Measurements from ENCODE around the gene DHX15. TPM values are rescaled to one million over a fixed set of nuclear protein-coding genes. Genes with fewer than 3 reads are reported as not detected.

DHX15 gene
- total RNA-seq, 4 donors from 2014 or later = 86.8 to 113 (median 94.4) TPM

DNA sequence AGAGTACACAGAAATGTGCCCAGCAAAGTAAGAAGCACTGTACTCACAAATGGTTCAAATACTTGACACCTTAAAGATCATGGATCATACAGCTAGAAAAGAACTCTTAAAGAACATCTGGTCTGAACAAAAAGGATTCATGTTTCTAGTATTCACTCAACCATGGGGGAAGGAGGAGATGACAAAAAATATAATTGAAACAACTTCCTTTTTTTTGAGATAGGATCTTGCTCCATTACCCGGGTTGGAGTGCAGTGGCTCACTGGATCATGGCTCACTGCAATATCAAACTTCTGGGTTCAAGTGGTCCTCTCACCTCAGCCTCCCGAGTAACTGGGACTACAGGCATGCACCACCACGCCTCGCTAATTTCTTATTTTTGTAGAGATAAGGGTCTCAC is 6.0 kb downstream of the DHX15 start:
- TF ChIP-seq POLR2AphosphoS5 (IDR thresholded peaks at IDR 0.05) = no peak
- TF ChIP-seq POLR2A (IDR thresholded peaks at IDR 0.05; ENCODE audit: low read depth) = no peak
- TF ChIP-seq, protein P1, sequence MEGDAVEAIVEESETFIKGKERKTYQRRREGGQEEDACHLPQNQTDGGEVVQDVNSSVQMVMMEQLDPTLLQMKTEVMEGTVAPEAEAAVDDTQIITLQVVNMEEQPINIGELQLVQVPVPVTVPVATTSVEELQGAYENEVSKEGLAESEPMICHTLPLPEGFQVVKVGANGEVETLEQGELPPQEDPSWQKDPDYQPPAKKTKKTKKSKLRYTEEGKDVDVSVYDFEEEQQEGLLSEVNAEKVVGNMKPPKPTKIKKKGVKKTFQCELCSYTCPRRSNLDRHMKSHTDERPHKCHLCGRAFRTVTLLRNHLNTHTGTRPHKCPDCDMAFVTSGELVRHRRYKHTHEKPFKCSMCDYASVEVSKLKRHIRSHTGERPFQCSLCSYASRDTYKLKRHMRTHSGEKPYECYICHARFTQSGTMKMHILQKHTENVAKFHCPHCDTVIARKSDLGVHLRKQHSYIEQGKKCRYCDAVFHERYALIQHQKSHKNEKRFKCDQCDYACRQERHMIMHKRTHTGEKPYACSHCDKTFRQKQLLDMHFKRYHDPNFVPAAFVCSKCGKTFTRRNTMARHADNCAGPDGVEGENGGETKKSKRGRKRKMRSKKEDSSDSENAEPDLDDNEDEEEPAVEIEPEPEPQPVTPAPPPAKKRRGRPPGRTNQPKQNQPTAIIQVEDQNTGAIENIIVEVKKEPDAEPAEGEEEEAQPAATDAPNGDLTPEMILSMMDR (IDR thresholded peaks at IDR 0.05) = no peak
- no peak for TF ChIP-seq EP300 (IDR thresholded peaks at IDR 0.05)
- intact Hi-C loops (cut with DNase I) = no loop called here
- 85% methylated on average over 4 of the region's 4 CpGs for WGBS
- Histone ChIP-seq H3K36me3 (peaks cover 14 to 32% (median 23%) of the 10 kb centered on the region in 4 donors), H3K9me3 (no peaks in the 10 kb centered on the region), H3K4me3 (no peak overlapping the region), H3K4me1 (peaks cover 54 to 96% (median 71%) of the 10 kb centered on the region in 4 donors), H3K27ac (replicated peaks in 1 of 4) (peak overlapping the region in 3 of 4 donors; percentile 3 to 31 (median 28)), H3K27me3 (no peaks in the 10 kb centered on the region)
- no peak for DNase-seq (ENCODE audit: extremely low spot score)

DNA sequence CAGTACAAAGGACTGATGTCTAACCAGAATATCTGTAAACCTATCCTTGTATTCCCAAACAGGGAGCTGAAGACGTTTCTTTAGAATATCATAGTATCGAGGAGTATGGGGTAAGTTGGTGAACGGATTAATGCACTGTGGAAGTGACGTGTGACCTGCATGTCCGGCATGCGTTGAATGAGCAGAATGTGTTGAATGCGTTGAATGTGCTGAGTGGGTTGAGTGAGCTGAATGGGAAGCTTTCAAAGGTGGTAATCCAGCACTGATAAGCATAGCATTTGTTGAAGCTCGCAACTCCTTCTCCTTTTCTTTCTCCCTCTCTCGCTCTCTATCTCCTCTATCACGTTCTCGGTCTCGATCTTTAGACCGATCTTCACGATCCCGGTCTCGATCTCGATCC is 8.1 kb downstream of the DHX15 start:
- intact Hi-C loops (cut with DNase I) = no loop called here
- no peaks in the 10 kb centered on the region for H3K9me3 ChIP-seq
- peaks cover 47 to 94% (median 62%) of the 10 kb centered on the region in 4 donors for H3K4me1 ChIP-seq
- WGBS = 94% methylated on average over 17 of the region's 17 CpGs
- H3K27ac ChIP-seq (replicated peaks in 1 of 4) = no peak overlapping the region
- H3K4me3 ChIP-seq = no peak overlapping the region
- H3K36me3 ChIP-seq = peaks cover 15 to 50% (median 33%) of the 10 kb centered on the region in 4 donors
- DNase-seq (ENCODE audit: extremely low spot score) = no peak
- H3K27me3 ChIP-seq = no peaks in the 10 kb centered on the region
- TF ChIP-seq POLR2A (IDR thresholded peaks at IDR 0.05; ENCODE audit: low read depth) (no peak), POLR2AphosphoS5 (IDR thresholded peaks at IDR 0.05) (no peak), EP300 (IDR thresholded peaks at IDR 0.05) (no peak)
- TF ChIP-seq, protein P1 (IDR thresholded peaks at IDR 0.05) = no peak

DNA sequence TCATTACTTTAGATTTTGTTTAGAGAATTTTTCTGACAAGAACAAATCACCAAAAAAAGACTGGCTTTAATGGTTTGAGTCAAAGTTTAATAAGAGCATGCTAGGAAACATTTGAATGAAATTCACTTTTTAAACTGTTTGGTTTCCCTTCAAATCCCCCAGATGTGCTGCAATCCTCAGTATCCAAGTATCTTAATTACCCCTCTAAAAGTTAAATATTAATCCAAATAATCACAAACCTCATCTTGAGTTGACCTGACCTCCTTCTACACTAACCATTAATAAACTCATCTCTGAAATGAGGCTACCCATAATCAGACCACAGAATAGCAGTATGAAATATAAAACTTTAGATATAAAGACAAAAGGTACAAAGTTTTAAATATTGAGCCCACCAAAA is 10.1 kb downstream of the DHX15 start:
- no peak for TF ChIP-seq POLR2A (IDR thresholded peaks at IDR 0.05; ENCODE audit: low read depth)
- no peak for TF ChIP-seq POLR2AphosphoS5 (IDR thresholded peaks at IDR 0.05)
- TF ChIP-seq EP300 (IDR thresholded peaks at IDR 0.05) = no peak
- TF ChIP-seq, protein P1 (IDR thresholded peaks at IDR 0.05) = no peak
- no peak for DNase-seq (ENCODE audit: extremely low spot score)
- Histone ChIP-seq H3K4me1 (peaks cover 50 to 92% (median 59%) of the 10 kb centered on the region in 4 donors), H3K4me3 (no peak overlapping the region), H3K27me3 (no peaks in the 10 kb centered on the region), H3K36me3 (peaks cover 15 to 63% (median 40%) of the 10 kb centered on the region in 4 donors), H3K9me3 (no peaks in the 10 kb centered on the region), H3K27ac (replicated peaks in 1 of 4) (no peak overlapping the region)
- intact Hi-C loops (cut with DNase I) = no loop called here

DNA sequence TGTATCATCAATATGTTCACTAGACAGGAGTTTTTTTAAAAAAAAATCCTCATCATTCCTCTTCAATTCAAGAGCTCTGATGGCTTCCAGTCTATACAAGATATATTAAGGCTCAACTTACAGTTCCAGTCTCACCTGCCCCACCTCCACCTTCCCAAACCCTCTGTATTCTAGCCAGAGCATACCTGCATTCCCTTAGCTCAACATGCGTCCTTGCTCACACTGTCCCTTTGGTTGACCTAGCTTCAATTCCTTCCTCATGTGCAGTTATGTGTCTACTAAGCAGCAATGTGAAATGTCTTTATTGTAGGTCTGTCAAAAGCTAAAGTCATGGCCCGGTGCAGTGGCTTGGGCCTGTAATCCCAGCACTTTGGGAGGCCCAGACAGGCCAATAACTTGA is 10.8 kb downstream of the DHX15 start:
- peaks cover 15 to 63% (median 40%) of the 10 kb centered on the region in 4 donors for H3K36me3 ChIP-seq
- no peaks in the 10 kb centered on the region for H3K9me3 ChIP-seq
- peaks cover 46 to 92% (median 59%) of the 10 kb centered on the region in 4 donors for H3K4me1 ChIP-seq
- H3K27me3 ChIP-seq = no peaks in the 10 kb centered on the region
- no peak overlapping the region for H3K4me3 ChIP-seq
- 50% methylated on average over 2 of the region's 2 CpGs for WGBS
- H3K27ac ChIP-seq (replicated peaks in 1 of 4) = no peak overlapping the region
- no peak for DNase-seq (ENCODE audit: extremely low spot score)
- intact Hi-C loops (cut with DNase I) = no loop called here
- no peak for TF ChIP-seq POLR2AphosphoS5 (IDR thresholded peaks at IDR 0.05)
- no peak for TF ChIP-seq POLR2A (IDR thresholded peaks at IDR 0.05; ENCODE audit: low read depth)
- TF ChIP-seq, protein P1 (IDR thresholded peaks at IDR 0.05) = no peak
- TF ChIP-seq EP300 (IDR thresholded peaks at IDR 0.05) = no peak
